Activated gamma-delta T cell treated with Interleukin-2 at 50 U/mL for 16 hours (primary cell): ENCODE results near the gene MED23.

ENCODE experiments used
- DNase-seq: peaks from one replicate; pipeline ENCODE4 v3.0.0-alpha.2; 2020

The MED23 gene

GRCh38 chr6:131638013-131638412 is 10.0 kb upstream of the MED23 start:
- DNase-seq, result no peak

DNA sequence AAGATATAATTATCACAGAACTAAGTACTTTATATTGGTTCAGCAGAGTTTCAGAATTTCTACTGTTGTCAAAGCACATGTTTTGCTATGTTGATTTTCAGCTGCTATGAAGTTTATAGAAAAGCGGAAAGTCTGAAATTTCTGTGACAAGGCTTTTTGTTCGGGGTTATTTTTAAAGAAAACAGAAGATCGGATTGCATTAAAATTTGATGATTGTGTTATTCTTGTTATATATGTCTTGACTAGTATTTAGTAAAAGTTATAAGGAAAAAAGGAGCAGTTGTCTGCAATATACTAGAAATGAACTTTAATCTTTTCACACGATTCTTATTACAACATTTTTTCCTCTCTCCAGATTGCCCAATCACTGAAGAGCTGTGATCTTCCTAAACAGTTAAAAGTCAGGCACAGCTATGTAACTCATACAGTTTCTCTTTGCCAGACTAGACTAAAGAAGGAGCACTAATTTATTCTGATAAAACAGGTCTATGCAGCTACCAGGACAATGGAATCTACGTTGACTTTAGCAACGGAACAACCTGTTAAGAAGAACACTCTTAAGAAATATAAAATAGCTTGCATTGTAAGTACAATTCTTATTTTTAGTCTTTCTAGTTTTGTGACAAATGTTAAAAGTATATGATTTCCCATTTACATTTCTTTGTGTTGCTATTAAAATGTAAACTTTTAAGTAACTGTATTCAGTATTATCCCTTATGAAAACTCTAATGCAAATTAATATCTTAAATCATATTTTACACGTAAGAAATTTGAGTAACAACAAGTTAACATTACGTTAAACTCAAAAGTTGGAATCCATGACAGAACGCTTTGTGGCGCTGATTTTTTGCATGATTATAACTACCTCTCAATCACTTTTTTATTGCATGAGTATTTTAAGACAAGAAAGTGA is 9.1 kb upstream of the MED23 start, which contains the start of gene ENPP3:
Gene ENPP3, plus strand, starts transcription at position 423 of the 913 bp plus-strand sequence. Its CDS starts 83 bp downstream, at position 506.
- DNase-seq, result no peak

GRCh38 chr6:131635384-131636340 is 7.6 kb upstream of the MED23 start:
- DNase-seq, result no peak

DNA sequence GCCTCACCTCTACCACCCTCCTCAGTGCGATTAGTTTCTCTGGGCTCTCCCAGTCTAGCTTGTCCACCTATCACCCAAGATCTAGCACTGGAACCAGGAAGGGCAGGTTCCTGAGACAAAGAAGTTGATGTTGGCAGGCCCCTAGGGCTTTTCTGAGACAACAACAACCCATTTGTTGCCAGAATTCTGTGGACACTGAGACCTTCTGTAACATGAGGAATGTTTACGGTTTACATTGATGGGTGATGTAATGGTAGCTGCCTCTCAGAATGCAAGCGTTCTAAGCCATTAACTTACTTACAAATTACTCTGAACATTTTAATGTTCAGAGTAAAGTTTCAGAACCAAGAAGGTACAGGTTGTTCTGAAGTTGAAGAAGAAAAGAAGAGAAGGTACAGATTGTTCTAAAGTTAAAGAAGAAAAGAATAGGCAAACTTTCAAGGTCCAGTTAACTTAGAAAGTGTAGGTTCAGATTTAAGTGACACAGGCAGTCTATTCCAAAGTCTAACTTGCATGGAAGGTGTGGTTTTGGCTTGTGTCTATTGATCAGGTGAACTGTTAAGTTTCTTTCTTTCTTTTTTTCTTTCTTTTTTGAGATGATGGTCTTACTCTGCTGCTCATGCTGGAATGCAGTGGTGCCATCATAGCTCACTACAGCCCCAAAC is 3.7 kb upstream of the MED23 start:
- DNase-seq, result no peak

GRCh38 chr6:131629651-131630050 is 1.6 kb upstream of the MED23 start:
- DNase-seq, result no peak

DNA sequence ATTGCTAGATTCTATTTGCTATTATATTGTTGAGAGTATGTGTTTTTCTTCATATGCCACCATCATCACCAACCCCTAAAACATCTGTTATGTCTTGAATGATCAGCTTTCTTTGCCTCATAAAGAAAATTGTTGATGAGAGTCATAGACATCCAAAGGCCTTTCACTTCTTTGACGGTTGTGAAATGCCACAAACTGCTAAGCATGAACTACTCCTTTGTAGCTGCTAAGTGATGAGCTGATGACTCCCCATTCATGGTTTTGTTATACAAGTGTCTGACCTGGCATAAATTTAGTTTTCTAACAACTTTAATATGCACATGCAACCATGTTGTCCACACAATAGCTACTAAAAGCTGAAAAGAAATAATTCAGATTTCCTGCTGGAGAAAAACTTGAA is 684 bp upstream of the MED23 start:
- no peak for DNase-seq

- DNase-seq, result no peak
Observed at GRCh38 chr6:131615275-131615674, 12.8 kb downstream of the MED23 start.

DNA sequence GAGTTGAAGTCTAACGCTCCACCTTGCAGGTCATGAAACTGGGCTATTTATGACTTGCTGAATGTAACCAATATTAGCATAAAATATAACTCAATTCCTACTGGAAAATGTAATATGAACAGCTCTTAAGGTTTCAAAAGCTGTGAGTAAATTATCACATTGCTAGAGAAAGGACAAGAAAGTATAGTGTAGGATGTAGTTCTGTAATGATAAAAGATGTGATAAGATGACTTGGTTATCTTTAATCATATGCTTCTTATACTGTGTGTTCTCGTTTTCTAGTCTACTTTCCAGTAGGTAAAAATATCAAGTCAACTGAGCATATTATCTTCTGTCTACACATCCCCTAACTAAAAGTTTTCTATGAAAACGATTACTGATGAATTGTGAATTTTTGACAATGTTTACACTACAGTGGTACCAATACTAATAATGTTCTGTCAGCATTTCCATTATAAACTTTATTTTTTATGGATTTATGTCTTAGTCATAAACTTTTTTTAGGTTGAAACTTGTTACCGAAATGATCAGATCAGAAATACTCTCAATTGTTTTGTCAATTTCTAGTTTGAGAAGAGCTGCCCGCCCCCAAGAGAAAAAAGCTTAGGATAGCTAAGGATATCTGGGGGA is 14.6 kb downstream of the MED23 start:
- no peak for DNase-seq

DNA sequence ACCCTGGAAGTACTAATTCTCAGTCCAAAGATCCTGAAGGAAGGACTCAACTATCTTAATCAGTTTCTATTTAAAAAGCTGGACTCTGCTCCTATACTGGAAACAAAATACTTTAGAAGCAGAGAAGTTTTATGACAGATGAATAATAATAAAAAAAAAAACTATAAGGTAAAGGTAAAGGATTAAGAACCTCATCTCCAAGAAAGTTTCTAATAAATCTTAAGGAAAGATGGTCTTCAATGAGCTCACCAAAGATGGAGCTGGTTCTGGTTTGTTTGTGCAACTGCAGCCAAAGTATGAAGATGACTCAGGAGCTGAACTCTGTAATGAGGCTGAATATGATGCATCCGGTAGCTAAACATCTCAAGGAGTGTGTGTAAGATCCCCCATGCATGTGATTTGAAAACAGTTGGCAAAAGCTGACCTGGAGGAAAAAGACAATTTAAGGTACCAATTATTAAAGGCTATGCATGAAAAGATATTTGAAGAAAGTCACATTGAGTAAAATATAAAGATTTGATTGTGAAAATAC is 25.2 kb downstream of the MED23 start:
- DNase-seq, result no peak

DNA sequence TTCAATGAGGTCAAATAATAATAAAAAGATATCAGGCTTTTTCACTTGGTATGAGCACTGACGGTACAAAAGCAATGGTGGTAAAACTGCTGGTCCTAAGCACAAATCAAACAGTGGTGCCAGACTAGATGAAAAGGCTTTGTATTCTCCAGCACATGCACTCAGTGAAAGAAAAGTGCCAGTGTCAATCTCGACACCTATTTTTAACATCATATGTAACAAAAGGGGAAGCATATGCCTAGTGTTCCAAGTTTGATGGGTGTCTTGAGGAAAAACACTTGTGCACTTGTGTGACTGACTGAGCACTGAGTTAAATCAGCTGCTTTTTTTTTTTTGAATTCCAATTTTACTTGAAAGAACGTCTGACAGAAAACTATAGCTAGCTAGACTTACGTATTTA is 27.3 kb downstream of the MED23 start:
- no peak for DNase-seq

GRCh38 chr6:131597446-131597845 is 30.6 kb downstream of the MED23 start:
- DNase-seq, result no peak

GRCh38 chr6:131594074-131594473 is 34.0 kb downstream of the MED23 start:
- no peak for DNase-seq

DNA sequence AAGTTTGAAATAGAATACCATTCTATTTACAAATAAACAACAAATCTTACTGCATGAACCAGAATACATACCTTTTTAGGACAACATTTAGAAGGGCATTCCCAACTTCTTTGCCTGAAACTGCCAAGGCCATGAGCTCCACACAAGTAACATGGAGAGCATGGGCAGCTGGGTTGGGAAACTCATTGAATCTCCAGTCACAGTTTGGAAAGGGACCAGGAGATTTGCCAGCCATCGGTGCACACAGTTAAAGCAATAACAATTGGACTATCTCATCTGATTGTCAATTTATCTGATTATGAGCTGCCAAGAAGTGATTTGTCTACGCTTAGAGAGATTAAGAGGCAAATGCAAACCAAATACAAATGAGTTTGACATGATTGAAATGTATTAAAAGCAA is 35.1 kb downstream of the MED23 start:
- DNase-seq, result no peak

- DNase-seq, result no peak
Observed at GRCh38 chr6:131588643-131589042, 39.4 kb downstream of the MED23 start.

DNA sequence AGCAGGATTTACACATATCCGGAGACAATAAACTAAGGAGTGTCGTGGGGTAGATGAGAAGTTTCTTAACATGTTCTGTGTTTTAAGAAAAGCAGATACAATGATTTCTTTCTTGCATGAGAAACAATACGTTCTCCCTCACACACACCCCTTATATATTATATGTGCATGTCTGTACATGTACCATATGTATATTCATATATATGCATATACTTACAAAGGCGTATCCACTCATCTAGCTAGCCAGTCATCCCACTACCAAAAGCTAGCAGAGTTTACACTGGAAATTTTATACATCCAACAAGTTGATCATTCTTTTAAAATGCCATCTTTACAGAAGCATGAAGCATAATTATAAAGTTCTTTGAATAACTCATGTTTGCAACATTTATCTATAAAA is 40.1 kb downstream of the MED23 start:
- no peak for DNase-seq

DNA sequence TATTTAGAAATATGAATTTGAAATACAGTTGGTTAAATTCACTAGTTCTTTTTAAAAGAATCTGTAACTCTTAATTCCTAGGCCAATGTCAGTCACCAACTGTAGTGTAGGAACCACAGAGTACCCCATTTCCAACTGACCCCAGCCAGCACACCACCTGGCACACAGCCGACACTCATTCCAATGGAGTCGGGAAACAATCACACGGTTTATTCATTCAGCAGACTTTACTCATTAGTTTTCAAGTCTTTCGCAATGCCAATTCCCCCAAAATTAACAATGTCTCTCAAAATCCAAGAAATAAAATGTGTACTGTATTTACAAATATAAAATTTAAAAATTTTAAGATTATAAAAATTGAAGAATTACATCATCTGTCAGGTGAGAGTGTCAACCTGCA is 41.5 kb downstream of the MED23 start:
- no peak for DNase-seq

GRCh38 chr6:131581523-131581922 is 46.5 kb downstream of the MED23 start:
- no peak for DNase-seq

GRCh38 chr6:131575834-131576478 is 52.1 kb downstream of the MED23 start:
- DNase-seq, result no peak

GRCh38 chr6:131574686-131575085 is 53.4 kb downstream of the MED23 start:
- DNase-seq, result no peak

DNA sequence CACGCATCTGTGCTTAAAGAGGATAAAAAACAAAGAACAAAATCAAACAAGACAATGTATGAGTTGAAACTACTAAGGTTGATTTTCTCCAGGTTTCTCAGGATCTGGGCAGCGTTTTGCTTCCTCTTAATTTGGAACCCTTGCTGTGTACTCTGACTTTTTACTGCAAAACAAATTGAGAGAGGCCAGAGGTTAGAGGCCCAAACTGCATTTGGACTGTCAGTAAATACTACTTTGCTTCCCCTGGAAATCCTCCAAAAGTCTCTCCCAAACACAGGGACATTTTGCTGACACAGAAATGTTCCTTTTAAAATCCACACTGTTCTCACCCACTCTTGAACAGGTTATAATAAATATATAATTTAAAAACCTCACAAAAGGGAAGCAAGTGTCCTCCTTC is 53.9 kb downstream of the MED23 start:
- DNase-seq, result no peak

GRCh38 chr6:131572686-131573415 is 55.2 kb downstream of the MED23 start, which contains the start of gene ARG1:
ARG1 (plus strand) TSS chr6:131573226; CDS start chr6:131573283, 57 bp downstream.
- no peak for DNase-seq
